Neural cell (in vitro differentiated cells): ENCODE results near the gene NUP98.

Experiments used
- EP300 ChIP-seq: fragments of 450-650 bp; conservative IDR thresholded peaks from 2 replicates; pipeline ENCODE4 v1.6.1; 2014; ENCODE audit warnings: antibody characterized with exemption, mild to moderate bottlenecking, moderate library complexity; ENCODE audit not compliant: poor library complexity, severe bottlenecking
- EZH2 ChIP-seq: fragments of 200-600, 300-800 bp; shearing (Covaris generic), sonication (generic); IDR thresholded peaks from 2 replicates; pipeline ENCODE4 v1.6.1; 2014; ENCODE audit warnings: antibody characterized with exemption, low read length, borderline replicate concordance, mild to moderate bottlenecking; ENCODE audit not compliant: insufficient read depth, poor library complexity, severe bottlenecking
- POLR2AphosphoS5 ChIP-seq: IDR thresholded peaks from 2 replicates; pipeline ENCODE4 v1.6.1; 2012
- RAD21 ChIP-seq: fragments of 450-650 bp; conservative IDR thresholded peaks from 2 replicates; pipeline ENCODE4 v1.6.1; 2014; ENCODE audit warnings: antibody characterized with exemption, mild to moderate bottlenecking, moderate library complexity
- TAF1 ChIP-seq: IDR thresholded peaks from 2 replicates; pipeline ENCODE4 v1.6.1; 2012; ENCODE audit warnings: low read depth
- TF ChIP-seq, protein P1 (sequence below): fragments of 450-650 bp; IDR thresholded peaks from 2 replicates; pipeline ENCODE4 v1.5.1; 2014; ENCODE audit warnings: antibody characterized with exemption, mild to moderate bottlenecking, moderate library complexity; ENCODE audit not compliant: poor library complexity, severe bottlenecking
- TF ChIP-seq, protein P2 (sequence below): IDR thresholded peaks from 2 replicates; pipeline ENCODE4 v1.6.1; 2012; ENCODE audit warnings: borderline replicate concordance

DNA sequence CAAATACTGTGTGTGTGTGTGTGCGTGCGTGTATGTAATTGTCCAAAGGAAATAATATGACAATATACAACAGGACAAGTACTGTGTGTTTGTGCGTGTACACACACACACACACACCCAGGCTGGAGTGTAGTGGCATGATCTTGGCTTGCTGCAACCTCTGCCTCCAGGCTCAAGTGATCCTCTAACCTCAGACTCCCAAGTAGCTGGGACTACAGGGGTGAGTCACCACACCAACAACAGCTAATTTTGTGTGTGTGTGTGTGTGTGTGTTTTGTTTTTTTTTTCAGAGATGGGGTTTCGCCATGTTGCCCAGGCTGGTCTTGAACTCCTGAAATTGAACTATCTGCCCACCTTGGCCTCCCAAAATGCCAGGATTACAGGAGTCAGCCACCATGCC, 61.5 kb downstream of the NUP98 start:
- TF ChIP-seq EZH2 = no peak
- TF ChIP-seq, protein P1, sequence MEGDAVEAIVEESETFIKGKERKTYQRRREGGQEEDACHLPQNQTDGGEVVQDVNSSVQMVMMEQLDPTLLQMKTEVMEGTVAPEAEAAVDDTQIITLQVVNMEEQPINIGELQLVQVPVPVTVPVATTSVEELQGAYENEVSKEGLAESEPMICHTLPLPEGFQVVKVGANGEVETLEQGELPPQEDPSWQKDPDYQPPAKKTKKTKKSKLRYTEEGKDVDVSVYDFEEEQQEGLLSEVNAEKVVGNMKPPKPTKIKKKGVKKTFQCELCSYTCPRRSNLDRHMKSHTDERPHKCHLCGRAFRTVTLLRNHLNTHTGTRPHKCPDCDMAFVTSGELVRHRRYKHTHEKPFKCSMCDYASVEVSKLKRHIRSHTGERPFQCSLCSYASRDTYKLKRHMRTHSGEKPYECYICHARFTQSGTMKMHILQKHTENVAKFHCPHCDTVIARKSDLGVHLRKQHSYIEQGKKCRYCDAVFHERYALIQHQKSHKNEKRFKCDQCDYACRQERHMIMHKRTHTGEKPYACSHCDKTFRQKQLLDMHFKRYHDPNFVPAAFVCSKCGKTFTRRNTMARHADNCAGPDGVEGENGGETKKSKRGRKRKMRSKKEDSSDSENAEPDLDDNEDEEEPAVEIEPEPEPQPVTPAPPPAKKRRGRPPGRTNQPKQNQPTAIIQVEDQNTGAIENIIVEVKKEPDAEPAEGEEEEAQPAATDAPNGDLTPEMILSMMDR = no peak
- no peak for TF ChIP-seq POLR2AphosphoS5
- TF ChIP-seq, protein P2, sequence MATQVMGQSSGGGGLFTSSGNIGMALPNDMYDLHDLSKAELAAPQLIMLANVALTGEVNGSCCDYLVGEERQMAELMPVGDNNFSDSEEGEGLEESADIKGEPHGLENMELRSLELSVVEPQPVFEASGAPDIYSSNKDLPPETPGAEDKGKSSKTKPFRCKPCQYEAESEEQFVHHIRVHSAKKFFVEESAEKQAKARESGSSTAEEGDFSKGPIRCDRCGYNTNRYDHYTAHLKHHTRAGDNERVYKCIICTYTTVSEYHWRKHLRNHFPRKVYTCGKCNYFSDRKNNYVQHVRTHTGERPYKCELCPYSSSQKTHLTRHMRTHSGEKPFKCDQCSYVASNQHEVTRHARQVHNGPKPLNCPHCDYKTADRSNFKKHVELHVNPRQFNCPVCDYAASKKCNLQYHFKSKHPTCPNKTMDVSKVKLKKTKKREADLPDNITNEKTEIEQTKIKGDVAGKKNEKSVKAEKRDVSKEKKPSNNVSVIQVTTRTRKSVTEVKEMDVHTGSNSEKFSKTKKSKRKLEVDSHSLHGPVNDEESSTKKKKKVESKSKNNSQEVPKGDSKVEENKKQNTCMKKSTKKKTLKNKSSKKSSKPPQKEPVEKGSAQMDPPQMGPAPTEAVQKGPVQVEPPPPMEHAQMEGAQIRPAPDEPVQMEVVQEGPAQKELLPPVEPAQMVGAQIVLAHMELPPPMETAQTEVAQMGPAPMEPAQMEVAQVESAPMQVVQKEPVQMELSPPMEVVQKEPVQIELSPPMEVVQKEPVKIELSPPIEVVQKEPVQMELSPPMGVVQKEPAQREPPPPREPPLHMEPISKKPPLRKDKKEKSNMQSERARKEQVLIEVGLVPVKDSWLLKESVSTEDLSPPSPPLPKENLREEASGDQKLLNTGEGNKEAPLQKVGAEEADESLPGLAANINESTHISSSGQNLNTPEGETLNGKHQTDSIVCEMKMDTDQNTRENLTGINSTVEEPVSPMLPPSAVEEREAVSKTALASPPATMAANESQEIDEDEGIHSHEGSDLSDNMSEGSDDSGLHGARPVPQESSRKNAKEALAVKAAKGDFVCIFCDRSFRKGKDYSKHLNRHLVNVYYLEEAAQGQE = no peak
- TF ChIP-seq RAD21 = no peak
- no peak for TF ChIP-seq TAF1
- no peak for TF ChIP-seq EP300
